ENCODE data around the gene TMEM140. TPM values are rescaled to one million over a fixed set of nuclear protein-coding genes. Genes with fewer than 3 reads are reported as not detected.

Gene TMEM140
- total RNA-seq, 1 experiment from 2014 or later, result 4.2 TPM

DNA sequence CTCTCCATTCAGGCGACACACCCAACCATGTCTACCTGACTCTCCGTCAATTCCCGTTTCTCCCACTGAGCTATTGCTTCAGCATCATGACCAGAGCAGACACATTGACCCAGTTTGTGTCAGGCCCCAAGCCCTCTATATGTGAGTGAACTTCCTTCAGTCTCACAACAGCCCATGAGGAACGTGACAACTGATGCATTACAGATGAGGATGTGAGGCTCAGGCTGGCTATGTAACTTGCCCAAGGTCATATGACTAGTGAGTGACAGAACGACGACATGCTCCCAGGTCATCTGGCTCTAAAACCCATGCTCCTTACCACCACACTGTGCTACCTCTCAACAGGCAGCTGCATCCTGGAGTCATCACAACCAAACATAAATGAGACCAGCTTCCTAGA is 3.7 kb downstream of the TMEM140 start:
- no peak overlapping the region for H3K4me3 Mint-ChIP-seq (ENCODE audit: low read depth, unreplicated experiment)
- no peak for DNase-seq
- intact Hi-C loops (cut with micrococcal nuclease; ENCODE audit: unreplicated experiment), result no loop called here
- peaks cover 8% of the 10 kb centered on the region for H3K9me3 Mint-ChIP-seq (ENCODE audit: low read depth, unreplicated experiment)
- H3K27ac Mint-ChIP-seq (ENCODE audit: unreplicated experiment), result no peak overlapping the region
- no peaks in the 10 kb centered on the region for H3K27me3 Mint-ChIP-seq (ENCODE audit: unreplicated experiment)
- CTCF ChIA-PET, result no interaction called here
- BruUV-seq (replicated peaks), result no TSS peak
- peaks cover 16% of the 10 kb centered on the region for H3K36me3 Mint-ChIP-seq (ENCODE audit: insufficient read depth, unreplicated experiment)
- TF ChIP-seq, protein P1, sequence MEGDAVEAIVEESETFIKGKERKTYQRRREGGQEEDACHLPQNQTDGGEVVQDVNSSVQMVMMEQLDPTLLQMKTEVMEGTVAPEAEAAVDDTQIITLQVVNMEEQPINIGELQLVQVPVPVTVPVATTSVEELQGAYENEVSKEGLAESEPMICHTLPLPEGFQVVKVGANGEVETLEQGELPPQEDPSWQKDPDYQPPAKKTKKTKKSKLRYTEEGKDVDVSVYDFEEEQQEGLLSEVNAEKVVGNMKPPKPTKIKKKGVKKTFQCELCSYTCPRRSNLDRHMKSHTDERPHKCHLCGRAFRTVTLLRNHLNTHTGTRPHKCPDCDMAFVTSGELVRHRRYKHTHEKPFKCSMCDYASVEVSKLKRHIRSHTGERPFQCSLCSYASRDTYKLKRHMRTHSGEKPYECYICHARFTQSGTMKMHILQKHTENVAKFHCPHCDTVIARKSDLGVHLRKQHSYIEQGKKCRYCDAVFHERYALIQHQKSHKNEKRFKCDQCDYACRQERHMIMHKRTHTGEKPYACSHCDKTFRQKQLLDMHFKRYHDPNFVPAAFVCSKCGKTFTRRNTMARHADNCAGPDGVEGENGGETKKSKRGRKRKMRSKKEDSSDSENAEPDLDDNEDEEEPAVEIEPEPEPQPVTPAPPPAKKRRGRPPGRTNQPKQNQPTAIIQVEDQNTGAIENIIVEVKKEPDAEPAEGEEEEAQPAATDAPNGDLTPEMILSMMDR (IDR thresholded peaks at IDR 0.05; ENCODE audit: unreplicated experiment), result no peak
- peaks cover 31% of the 10 kb centered on the region for H3K4me1 Mint-ChIP-seq (ENCODE audit: low read depth, unreplicated experiment)

DNA sequence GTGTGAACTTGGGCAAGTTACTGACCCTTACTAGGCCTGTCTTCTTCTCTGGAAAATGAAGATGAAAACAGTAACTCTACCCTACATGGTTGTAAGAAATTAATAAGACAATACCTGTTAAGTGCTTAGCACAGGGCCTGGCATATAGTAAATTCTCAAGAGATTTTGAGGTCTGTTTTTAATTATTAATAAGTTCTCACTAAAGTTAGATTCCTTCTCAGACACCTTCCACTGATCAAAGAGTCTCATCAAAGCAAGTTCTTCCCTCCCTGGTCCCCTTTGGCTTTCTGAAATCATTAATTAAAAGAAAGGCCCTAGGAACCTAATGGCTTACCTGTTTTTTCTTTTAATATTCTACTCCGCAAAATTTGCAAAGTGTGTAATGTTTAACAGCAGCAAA is 4.6 kb downstream of the TMEM140 start:
- Mint-ChIP-seq H3K36me3 (ENCODE audit: insufficient read depth, unreplicated experiment) (peaks cover 11% of the 10 kb centered on the region), H3K9me3 (ENCODE audit: low read depth, unreplicated experiment) (peaks cover 8% of the 10 kb centered on the region), H3K4me3 (ENCODE audit: low read depth, unreplicated experiment) (no peak overlapping the region), H3K4me1 (ENCODE audit: low read depth, unreplicated experiment) (peaks cover 22% of the 10 kb centered on the region), H3K27me3 (ENCODE audit: unreplicated experiment) (no peaks in the 10 kb centered on the region), H3K27ac (ENCODE audit: unreplicated experiment) (no peak overlapping the region)
- TF ChIP-seq, protein P1 (IDR thresholded peaks at IDR 0.05; ENCODE audit: unreplicated experiment), result no peak
- intact Hi-C loops (cut with micrococcal nuclease; ENCODE audit: unreplicated experiment), result no loop called here
- BruUV-seq (replicated peaks), result no TSS peak
- no peak for DNase-seq
- CTCF ChIA-PET, result no interaction called here

- Mint-ChIP-seq H3K9me3 (ENCODE audit: low read depth, unreplicated experiment) (peaks cover 8% of the 10 kb centered on the region), H3K27me3 (ENCODE audit: unreplicated experiment) (no peaks in the 10 kb centered on the region), H3K4me1 (ENCODE audit: low read depth, unreplicated experiment) (peaks cover 5% of the 10 kb centered on the region), H3K27ac (ENCODE audit: unreplicated experiment) (no peak overlapping the region), H3K36me3 (ENCODE audit: insufficient read depth, unreplicated experiment) (no peaks in the 10 kb centered on the region), H3K4me3 (ENCODE audit: low read depth, unreplicated experiment) (no peak overlapping the region)
- intact Hi-C loops (cut with micrococcal nuclease; ENCODE audit: unreplicated experiment), result no loop called here
- TF ChIP-seq, protein P1 (IDR thresholded peaks at IDR 0.05; ENCODE audit: unreplicated experiment), result no peak
- CTCF ChIA-PET, result no interaction called here
- no peak for DNase-seq
- no TSS peak for BruUV-seq (replicated peaks)
Measured at GRCh38 chr7:135154734-135155133, 6.9 kb downstream of the TMEM140 start.

GRCh38 chr7:135156290-135156689 is 8.4 kb downstream of the TMEM140 start:
- peak overlapping the region; percentile 19 for H3K27ac Mint-ChIP-seq (ENCODE audit: unreplicated experiment)
- TF ChIP-seq, protein P1 (IDR thresholded peaks at IDR 0.05; ENCODE audit: unreplicated experiment), result no peak
- no peak overlapping the region for H3K4me3 Mint-ChIP-seq (ENCODE audit: low read depth, unreplicated experiment)
- intact Hi-C loops (cut with micrococcal nuclease; ENCODE audit: unreplicated experiment), result no loop called here
- H3K36me3 Mint-ChIP-seq (ENCODE audit: insufficient read depth, unreplicated experiment), result peaks cover 6% of the 10 kb centered on the region
- no peaks in the 10 kb centered on the region for H3K27me3 Mint-ChIP-seq (ENCODE audit: unreplicated experiment)
- CTCF ChIA-PET, result no interaction called here
- peaks cover 10% of the 10 kb centered on the region for H3K9me3 Mint-ChIP-seq (ENCODE audit: low read depth, unreplicated experiment)
- DNase-seq, result no peak
- BruUV-seq (replicated peaks), result no TSS peak
- peaks cover 21% of the 10 kb centered on the region for H3K4me1 Mint-ChIP-seq (ENCODE audit: low read depth, unreplicated experiment)

Measured in Calu3 (cell line).